Stimulated activated CD4-positive, alpha-beta T cell treated with anti-CD3 and anti-CD28 coated beads, TNF-alpha, amount 100 ng/mL, for 24 hours (primary cell): ENCODE data around the gene TMEM163.
"Not testable (repeated sequence)": the region's sequence is repeated elsewhere in the genome, so short reads cannot be mapped to it uniquely, and the experiment has no call there.

Source experiments
- DNase-seq, 3 experiments: peaks; one replicate each; pipeline ENCODE4 v3.0.0-alpha.2; 2020; ENCODE audit warnings: low read depth in 3 of 3

TMEM163 gene

DNA sequence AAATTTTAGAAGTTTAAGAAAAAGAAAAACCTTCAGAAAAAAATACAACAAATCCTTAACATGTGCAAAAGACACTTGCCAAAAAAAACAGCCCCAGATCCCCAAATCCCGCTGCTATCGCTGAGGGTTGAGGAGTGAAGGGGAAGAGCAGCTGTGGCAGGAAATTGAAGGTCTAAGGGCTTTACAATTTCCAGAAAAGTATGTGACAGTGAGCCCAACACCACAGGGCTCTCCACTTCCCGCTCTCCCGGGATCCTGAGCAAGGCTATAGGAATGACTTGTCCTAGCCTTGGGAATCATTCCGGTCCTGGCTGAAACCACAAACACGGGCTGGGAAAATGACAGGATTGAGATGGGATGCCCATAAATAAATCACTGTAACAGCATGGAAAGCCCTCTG is 191.4 kb downstream of the TMEM163 start:
- DNase-seq, result no peak

DNA sequence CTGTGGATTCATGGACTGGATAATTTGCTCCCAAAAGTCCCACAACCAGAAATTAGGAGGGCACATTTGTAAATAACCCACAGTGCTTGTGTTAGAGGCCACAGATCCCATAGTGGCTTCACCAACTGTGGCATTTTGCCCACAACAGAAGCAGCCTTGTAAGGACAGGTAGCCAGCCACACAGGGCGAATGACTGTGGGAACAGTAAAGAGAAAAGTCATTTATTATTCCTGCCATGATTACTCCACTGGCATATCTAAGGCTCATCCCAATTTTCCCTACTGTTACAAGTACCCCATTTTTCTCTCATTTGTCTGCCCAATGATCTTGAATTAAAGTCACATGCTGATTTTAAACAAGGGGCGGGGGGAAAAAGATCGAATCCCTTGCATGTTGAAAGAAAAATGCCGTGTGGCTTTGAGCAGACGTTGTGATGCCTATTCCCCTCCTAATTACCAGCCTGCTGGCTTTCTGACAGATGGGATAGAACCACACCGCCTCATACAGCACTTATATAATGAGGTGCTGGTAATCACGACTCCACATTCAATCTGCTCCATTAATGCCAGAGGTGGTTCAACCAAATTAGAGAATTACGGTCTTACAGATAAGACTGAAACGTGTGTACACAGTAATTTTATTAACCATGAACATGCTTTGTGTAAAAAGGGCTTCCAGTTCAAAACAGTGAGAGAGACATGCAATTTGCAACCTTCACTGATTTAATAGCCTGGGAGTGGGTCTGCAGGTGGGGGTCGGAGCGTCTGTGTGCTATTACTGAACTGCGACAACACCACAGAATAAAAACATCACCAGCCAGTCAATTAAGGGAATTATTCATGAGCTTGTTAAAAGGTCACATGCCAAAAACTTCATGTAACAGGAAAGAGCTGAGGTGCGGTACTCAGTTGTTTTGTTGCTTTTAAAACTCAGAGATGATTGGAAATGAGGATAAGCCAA is 196.0 kb downstream of the TMEM163 start:
- no peak for DNase-seq

DNA sequence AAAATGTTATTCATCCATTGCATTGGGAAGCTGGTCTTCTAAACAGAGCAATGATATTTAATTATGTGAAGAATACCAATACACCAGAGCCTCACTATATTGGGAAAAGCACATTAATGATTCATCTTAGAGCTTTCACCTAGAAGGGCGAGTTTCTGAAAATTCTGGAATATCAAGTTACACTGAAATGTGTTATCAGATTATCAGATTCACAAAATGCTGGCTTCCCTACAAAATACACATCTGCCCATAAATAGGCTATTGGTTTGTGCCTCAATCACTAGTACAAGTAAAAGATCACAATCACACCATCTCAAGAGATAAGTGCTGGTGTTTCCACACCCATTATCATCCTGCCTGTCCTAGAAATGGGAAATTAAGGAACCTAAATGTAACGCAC is 200.7 kb downstream of the TMEM163 start:
- DNase-seq, result no peak

DNA sequence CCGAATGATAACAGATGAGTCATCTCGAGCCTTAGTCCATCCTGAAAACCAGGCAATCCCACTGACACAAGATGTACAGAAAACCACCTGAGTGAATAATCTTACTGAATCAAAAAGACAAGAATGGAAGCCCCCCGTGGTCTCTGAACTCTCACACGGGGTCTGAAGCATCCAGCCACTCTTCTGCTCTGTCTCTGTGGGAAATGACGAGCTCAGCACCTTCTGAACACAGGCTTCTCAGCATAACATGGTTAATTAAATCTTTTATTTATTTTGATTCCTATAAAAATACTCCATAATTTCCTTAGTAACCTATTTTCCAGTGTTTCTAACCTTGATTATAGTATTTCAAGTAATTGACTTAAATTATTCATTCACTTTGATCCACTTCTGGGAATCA is 203.7 kb downstream of the TMEM163 start:
- no peak for DNase-seq

DNA sequence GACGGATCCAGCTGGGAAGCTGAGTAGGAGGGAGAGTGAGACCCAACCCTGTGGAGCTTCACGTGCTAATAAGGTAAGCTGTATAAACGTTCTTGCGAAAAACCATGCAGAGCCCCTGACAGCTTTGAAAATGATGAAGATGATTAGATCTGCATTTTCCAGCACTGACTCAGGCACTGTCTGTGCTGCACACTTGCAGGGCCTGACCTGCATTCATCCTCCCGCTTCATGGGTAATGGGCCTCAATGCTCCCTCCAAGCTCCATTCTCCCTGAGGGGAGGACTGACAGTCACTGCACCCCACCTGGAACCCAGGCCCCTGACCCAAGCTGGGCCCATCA is 205.4 kb downstream of the TMEM163 start:
- DNase-seq, result no peak

DNA sequence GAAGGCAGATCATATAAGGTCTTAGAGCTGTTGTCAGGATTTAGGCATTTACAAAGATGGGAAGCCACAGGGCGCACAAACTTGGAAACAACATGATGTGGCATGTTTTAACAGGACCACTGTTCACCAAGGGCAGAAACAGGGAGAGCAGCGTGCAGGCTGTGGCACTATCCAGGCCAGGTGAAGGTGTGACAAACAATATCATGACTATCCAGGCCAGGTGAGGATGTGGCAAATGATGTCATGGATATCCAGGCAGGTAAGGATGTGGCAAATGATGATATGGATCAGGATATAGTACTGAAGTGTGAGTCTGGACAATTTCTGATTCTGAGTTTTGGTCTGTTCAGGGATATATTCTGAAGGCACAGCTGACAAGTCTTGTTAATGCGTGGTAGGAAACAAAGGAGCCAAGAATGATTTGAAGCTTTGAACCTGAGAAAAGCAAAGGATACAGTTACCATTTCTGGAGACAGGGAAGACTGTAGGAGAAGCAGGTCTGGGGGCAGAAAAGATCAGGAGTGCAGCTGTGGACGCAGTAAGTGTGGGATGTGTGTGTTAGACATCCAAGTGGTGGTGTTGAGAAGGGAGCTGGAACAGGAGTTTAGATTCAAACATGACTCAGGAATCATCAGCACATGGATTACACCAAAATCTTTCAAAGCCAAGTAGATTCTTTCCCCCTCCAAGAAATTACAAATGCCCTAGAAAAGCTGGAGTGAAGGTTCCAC is 205.9 kb downstream of the TMEM163 start:
- no peak for DNase-seq

DNA sequence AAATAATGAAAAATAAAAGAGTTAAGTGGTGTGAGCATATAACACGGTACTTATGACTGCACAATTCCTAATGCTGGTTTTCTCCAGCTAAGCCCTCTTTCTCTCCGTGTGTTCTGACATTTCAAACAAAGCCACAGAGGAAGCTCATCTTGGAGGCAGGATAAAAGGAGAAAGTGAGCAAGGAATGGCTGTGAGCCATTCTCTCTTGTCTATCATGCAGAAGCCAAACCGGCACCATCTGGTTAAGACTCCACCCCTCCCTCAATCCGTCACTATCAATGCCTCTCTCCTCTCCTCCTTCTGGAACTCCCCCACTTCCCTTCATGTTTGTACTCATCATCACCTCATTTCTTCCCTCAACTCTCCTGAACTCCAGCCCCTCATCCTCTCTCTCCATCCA is 210.4 kb downstream of the TMEM163 start:
- no peak for DNase-seq

DNA sequence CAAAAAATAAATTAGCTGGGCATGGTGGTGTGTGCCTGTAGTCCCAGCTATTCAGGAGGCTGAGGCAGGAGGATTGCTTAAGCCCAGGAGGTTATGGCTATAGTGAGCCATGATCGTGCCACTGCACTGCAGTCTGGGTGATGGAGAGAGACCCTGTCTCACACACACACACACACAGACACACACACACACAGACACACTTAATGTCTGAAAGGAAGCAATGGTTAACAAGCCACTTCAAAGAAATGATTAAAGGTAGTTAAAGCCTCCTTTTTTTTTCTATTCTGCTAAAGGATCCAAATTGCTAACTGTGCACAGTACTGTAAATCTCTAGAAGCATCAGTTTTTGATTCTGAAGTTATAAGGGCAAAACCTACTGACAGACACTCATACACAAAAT is 211.1 kb downstream of the TMEM163 start:
- DNase-seq, result no peak

DNA sequence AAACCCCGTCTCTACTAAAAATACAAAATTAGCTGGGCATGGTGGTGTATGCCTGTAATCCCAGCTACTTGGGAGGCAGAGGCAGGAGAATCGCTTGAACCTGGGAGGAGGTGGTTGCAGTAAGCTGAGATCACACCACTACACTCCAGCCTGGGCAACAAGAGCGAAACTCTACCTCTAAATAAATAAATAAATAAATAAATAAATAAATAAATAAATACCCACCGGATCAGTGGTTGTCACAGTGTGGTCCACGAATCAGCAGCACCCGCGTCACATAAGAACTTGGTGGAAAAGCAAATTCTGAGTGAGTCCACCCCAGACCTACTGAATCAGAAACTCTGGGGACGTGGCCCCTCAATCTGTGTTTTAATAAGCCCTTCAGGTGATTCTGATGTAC is 211.6 kb downstream of the TMEM163 start:
- DNase-seq, result not testable (repeated sequence)

DNA sequence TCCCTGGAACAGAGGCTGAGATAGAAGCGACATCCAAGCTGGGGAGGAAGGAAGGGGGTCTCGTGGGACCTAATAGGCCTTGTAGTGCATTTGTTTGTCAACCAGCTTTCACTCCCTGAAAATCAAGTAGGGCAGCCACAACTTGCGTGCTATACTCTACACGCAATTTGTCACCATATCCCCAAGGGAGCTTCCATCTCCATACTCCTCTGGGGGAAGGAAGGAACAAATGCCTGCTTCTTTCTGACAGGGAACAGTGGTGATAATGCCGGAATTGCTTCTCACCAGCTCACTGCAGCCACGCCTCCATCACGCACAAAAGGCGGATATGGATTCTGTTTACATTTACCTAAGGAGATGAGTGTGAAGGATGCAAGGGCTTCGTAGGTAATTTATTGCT is 213.4 kb downstream of the TMEM163 start:
- no peak for DNase-seq

DNA sequence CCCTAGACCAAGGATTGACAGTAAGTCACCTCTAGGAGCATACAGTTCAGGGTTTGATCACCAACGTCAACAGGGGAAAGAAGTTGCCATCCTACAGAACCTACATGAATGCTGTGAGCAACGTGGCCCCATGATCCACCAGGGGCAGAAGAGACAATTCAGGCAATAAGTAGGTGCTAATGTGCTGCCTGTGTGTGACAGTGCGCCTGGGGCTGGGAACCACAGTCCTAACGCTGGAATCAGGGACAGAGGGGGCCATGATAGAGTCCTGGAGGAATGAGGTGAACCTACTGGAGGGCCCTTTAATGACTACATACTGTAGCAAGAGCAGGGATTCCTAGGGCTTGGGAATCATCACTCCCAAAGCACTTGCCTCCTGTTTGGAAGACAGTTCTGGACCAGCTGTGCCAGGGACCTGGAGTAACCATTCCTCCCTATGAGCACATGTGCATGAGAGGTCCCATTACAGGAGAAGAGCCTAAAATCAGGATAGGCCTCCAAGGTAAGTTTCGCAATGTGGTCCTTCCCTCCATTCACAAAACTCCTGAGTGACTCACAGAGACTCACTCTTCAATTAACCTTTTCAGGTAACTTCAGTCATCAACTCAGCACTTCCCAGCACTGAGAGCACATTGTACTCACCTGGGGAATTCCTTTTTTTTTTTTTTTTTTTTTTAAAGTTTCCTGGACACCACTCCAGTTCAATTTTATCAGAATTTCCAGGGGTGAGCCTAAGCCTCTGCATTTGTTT is 214.0 kb downstream of the TMEM163 start:
- DNase-seq, result no peak

DNA sequence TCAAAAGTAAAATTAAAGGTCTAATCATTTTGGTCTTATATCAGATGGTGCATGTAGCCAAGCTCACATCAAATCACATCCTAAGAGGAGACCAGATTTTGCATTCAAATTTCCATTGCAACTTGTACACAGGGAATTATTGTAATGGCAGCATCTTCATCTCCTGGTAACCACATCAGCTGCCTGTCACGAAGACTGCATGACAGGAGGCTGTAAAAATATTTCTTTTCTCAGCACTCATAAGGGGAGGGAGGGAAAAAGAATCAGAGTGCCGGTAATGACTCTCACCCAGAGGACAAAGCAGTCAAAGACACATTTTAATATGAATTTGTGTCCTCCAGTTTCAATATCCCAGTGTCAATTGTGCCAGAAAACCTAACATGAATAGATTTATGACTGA is 216.7 kb downstream of the TMEM163 start:
- DNase-seq, result no peak

DNA sequence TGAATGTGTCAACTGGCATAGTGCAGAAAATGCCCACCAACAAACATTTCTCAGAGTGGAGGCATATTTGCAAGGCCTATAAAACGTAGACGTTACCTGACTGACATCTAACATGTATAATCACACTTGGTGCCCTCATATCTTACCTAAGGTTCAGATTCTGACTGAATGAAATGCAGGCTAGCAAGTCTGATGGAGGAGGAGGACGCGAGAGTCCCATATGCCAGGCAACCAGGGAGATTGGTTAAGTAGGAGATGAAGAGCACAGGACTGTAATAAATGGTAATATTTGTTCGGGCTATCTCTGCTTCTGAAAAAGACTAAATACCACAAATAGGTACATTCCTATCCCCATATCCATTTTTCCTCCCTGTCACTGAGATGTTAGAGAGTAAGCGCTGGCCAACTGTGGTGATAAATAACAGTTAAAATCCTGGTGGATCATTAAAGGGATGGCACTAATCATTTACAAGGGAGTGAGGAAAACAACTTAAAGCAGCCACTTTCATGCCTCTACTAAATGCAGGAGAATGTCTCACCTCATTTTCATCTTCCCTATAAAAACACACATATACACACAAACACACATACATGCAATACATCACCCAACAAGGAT is 217.2 kb downstream of the TMEM163 start:
- DNase-seq, result no peak

DNA sequence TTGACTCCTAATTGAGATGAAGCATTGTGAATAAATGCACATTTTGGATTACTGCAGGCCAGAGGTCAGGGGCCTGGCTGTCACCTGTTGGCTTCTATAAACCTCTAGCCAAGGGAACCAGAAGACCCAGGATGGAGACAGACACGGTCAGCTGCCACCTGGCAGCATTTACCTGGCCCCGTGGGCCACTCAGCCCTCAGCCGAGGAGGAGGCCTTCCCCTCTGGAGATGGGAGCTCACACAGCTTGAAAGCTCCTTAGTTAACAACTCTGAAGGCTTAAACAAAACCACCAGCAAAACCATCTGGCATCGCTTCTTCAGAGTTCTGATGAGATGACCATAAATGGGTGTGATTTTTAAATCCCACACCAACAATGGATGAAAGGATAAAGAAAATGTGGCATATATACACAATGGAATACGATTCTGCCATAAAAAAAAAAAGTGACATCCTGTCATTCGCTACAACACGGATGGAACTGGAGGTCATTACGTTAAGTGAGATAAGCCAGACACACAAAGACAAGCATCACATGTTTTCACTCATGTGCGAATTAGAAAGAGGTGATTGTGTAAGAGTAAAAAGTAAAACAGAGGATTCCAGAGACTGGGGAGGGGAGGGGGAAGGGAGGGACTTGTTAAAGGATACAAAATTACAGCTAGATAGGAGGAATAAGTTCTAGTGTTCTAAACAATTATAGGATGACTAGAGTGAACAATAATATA is 218.4 kb downstream of the TMEM163 start:
- DNase-seq, result no peak

DNA sequence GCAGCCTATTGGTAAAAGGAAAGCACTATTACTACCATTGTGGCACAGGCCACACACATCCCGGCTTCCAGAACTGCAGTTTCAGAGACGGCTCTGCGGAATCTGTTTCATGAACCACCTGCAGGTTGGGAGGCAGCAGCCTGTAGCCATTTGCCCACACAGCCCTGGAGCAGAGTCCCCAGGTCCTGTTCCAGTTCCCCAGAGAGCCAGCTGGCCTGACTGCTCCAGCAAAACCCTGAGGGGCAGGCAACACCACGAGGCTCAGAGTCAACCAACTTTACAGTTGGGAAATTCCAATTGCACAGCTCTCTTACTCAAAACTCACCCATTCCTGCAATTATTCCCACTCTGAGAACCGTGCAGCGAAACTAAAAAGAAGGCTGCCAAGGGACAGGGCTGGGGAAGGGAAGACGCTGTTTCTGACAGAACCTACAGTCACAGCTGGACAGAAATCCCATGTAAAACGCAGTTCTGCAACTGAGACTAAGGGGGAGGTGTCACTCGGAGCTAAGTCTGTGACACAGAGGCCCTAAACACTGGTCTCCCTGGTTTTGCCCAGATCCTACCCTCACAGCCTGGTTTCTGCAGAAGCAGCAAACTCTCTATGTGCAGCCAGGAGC is 219.4 kb downstream of the TMEM163 start:
- DNase-seq, result no peak

DNA sequence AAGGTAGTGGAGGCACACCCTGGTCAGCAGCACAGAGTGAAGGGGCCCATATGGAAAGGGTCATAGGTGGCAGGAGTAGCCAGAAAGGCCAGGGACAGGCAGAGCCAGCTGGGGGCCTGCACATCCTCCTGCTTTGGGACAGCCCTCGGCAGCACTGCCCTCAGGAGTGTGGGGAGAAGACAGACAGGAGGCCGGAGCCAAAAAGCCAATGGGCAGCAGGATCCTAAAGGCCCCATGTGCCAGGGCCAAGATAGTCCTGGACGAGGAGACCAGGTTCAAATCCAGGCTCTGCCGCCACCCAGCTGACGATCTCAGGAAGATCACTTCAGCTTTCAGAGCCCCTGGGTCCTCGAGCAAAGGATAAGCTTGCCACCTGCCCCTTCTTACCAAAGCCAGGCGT is 220.1 kb downstream of the TMEM163 start:
- no peak for DNase-seq

DNA sequence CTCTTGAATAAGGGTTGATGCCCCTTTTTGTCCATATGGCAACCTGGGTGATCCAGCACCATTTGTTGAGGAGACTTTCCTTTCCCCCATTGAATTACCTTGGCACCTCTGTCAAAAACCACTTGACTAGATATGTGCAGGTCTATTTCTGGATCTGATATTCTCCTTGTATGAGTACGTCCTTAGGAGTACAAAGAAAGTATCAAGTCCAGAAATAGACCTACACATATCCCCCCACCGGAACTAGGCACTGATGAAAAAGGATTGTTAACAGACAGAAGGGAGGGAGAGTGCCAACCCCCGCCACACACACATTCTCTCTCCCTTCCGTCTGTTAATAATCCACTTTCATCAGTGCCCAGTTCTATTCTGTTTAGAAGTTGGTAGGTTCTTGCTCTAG is 225.0 kb downstream of the TMEM163 start:
- no peak for DNase-seq

DNA sequence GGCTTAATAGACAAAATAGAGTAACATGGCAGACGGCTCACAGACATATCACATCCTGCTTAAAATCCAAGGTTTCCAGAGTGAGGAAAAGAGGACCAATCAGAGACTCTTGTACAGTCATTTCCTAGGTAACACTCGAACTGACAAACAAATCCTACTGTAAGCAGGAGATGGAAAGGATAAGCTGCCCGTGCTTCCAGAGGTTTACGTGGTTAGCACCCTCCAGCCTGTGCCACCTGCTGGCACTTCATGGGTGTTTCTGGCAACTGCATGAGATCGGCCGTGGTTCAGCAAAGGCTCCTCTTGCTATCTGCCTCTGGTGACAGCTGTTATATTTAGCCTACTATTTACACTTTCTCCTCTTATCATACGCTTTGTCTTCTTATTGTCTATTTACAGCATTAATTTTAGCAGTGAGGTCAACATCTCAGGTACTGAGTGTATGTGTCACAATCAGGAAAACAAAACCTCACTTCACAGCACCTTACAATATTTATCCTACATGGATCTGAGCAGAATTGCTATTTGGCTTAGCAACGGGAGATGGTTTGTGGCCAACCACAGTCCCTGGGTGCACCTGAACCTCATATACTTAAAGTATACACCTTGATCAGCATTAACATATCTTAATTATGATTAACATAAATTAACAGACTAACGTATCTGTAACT is 226.9 kb downstream of the TMEM163 start:
- no peak for DNase-seq

DNA sequence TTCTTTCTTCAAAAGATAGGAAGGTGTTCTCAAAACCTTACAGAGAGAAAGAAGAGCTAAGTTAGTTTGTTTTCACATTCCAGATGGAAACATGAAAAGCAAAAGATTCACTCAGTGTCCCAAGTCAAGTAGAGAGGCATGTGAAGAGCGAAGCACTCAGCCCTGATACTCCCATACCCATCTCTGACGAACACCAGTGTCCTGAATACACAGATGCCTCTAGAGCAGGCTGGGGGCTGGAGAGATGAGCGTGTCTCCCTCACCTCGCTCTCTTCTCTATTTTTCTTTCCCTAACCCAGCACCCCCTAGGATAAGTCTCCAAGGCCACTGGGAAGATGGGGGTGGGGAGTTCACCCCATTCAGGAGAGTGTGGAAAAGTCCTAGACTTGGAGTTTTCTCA is 227.8 kb downstream of the TMEM163 start:
- no peak for DNase-seq

DNA sequence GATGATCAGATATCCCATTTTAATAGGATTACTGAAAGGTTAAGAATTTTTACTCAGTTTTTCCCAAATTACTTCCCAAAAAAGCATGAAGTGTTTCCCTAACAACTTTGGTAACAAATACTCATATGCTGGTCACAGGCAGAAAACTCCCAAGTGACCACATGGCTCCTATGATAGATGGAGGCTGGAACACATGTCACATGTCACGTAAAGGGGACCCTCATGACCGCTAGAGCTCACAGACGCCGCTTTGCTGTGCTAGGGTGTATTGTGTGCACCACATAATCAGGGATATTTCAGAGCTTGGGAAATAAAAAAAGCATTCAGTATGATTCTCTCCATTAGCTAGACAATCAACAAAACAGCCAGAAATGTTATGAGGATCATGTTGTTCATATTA is 228.2 kb downstream of the TMEM163 start:
- DNase-seq, result no peak
